ENCODE measurements around the gene LRRC8E. TPM values are rescaled to one million over a fixed set of nuclear protein-coding genes. Genes with fewer than 3 reads are reported as not detected.

Gene LRRC8E
- total and polyA plus RNA-seq, 10 of the 15 experiments (the other 5 are each of a cell fraction or from before 2014, with no cell fraction given) = 0.04 to 0.32 (median 0.25) TPM; not detected in 7

- TF ChIP-seq ZNF592 (IDR thresholded peaks at IDR 0.05) (no peak), CUX1 (IDR thresholded peaks at IDR 0.05; ENCODE audit: insufficient replicate concordance, low read depth, low read length) (no peak)
Observed at GRCh38 chr19:7850000-7850813, 38.1 kb upstream of the LRRC8E start (continued).
